ENCODE results near the gene FRY.
A peak's percentile ranks its signal among the peaks of the same experiment; 100 is the strongest.

Gene FRY

DNA sequence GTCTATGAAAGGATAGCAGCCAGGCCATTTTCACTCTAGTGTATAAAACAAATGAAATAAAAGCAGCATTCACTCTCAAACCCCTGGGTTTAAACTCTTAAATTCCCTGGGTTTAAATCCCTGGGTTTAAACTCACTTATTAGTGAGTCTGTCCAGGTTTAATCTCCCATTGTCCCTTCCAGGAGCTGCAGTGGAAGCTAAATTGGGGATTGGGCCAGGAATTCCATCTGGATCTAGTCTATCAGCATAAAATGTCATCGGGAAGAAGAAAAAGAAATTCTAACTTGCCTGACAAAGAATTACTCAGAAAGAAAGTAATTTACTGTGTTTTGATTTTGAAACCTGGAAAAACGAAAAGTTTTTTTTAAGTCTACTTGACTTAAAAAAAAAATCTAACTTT, 54.8 kb downstream of the FRY start:
- peak in 1 of 2 experiments; percentile 10 for DNase-seq (ENCODE audit: low read depth in 2 of 2)

DNA sequence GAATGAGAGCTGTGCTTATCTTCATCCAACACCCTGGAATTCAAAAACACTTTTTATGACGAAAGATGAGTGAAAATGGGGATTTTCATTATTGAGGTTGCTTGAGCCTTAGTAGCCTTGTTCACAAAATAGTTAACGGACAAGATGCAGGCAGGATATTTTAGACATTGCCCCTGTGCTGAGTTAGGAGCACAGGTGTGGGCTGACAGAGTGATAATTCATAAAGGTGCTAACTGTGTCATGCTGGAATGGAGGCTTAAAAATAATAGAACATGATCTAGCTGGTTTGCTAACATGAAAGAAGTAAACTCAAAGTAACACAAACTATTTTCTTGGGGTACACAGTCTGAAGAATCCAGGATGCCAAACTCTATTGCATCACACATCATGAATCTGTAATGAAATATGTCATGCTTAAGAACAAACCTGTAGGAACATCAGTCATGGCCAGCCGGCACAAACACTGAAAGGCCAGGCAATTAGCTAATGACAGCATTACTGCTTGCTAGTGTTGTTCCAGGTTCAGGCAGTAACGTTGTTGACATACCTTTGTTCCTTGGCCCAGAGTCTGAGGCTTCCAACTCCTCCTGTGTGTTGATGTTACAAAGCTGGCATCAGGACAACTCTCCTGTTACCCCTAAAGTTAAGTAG, 55.3 kb downstream of the FRY start:
- no peak for DNase-seq (ENCODE audit: low read depth in 2 of 2)

DNA sequence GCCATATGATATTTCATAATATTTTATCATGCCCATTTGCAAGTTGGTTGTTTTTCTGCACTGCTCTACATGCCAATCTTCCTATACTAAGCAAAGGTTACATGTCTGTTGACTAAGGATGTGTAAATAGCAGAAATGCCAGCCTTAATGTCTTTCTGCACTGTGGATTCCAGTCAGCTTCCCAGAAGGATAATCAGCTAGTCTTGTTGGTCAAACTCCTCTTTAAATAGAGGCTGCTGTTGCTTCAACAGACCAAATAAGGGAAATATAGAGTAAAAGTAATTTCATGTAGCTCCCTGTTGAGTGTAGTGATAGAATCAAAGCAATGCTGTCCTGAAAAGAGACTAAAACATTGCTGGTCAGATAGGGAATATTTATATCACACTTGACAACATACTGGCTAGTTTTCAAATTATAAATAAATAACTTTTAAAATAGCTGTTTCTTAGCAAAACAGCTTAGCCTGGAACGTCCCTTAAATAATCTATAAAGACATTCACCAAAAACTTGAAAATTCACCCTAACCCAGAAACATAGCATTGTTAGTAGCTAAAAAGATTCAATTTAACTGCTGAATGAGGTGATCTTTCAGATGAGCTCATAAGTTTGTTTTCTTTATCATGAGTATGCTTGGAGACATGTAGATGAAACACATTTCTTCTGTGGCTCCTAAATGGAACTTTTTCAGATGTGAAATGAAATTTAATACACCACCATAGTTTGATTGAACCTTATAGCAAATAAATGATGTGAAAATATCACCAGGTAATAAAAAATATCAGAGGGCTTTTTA, 56.6 kb downstream of the FRY start:
- DNase-seq (ENCODE audit: low read depth in 2 of 2), result no peak

DNA sequence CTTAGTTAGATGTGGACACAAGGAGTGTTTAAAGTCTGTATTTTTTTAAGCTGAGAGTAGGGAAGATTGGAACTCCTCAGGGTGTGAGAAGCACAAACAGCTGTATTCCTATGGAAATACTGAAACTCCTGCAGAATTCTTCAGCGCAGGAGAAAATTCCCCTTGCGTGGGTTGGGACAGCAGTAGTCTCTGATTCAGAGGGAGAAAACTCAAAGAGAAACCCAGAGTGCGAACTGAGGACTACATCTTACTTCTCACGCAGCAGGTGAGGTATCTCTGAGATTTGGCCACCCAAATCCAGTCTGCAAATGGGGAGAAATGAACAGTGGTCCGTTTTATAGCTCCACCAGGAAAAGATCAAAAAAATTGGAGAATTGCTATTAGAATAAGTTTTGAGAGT, 60.9 kb downstream of the FRY start:
- no peak for DNase-seq (ENCODE audit: low read depth in 2 of 2)

DNA sequence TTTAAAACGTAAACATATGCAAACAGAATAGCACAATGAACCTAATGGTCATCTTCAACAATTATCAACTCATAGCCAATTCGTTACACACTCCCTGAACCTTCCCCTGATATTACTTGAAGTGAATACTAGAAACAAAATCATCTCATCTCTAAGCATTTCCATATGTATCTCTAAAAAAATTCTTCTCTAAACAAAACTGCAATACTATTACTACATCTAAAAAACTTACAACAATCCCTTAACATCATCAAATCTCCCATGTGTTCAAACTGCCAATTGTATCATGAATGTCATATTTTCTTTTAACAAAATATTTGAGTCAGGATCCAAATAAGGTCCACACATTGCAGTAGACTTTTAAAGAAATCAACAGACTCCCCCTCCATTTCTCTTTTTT, 61.4 kb downstream of the FRY start:
- no peak for DNase-seq (ENCODE audit: low read depth in 2 of 2)

DNA sequence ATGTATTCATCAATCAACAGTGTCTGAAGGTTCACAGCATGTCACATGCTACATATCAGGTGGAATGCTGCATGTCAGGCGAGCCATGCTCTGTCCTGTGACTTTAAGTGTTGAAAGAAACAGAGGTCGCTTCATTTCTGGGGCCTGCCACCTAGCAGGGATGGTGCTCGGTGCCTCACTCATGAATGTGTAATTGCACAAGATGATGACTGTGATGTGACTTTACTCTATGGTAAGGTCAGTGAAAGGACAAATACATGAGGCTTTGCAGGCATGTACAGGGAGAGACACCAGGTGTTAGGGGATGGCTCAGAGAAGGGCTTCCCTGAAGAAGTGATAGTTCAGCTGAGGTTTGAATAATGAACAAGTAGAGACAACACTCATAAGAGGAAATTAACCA, 66.7 kb downstream of the FRY start:
- no peak for DNase-seq (ENCODE audit: low read depth in 2 of 2)

DNA sequence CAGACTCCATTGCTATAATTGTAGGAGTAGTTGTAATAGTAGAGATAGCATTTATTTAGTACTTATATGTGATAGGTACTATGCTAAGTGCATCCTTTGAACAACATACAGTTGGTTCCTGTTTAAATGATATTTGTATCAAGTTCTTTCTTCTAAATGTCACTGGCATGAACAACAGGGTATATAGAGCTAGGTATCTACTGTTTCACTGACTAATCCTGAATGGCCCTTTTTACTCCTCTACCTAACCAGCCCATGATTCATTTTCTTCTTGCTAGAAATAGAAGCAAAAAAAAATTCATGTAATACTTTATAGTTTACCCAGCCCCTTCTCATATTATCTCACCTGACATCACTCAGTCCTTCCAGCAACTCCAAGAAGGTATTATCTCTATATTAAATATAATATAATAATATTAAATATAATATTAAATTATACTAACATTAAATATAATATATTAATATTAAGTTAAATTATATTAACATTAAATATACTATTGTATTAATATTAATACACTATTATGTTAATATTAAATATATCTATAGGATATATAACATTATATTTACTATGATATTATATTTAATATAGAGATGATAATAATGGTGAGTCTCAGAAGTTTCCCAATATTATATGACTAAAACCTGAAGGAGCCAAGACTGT, 74.2 kb downstream of the FRY start:
- no peak for DNase-seq (ENCODE audit: low read depth in 2 of 2)

DNA sequence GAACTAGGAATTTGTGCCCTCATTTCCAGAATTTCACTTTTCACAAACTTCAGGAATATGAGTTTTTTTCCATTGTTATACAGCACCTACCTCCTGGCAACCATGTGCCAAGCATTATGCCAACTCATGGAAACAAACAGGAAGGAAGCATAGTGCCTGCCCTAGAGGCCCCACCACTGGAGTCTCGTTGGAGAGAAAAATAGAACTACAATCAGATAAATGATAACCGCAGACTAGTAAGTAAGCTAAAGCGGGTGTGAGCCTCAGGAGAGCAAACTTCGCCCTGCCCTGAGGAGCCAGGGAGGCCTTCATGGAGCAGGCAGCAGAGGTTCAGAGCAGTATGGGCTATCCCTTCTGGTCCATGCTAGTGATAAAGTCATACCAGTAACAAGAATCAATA, 75.9 kb downstream of the FRY start:
- no peak for DNase-seq (ENCODE audit: low read depth in 2 of 2)

DNA sequence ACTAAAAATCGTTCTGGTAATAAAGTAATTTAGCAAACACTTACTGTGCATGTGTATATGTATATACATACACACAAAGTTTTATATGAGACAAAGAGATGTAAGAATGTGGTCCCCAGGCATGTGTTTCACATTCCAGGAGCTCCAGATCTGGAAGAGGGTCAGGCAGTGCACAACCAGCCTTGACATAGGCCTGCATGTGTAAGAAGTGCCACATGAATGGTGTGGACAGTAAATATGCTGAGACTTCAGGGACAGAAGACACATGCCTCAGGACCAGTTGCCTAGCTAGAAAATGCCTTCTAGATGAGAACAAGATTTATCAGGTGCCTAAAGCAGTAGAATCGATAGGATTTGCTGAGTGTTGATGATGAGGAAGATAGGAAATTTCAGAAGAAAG, 76.4 kb downstream of the FRY start:
- DNase-seq (ENCODE audit: low read depth in 2 of 2), result no peak

DNA sequence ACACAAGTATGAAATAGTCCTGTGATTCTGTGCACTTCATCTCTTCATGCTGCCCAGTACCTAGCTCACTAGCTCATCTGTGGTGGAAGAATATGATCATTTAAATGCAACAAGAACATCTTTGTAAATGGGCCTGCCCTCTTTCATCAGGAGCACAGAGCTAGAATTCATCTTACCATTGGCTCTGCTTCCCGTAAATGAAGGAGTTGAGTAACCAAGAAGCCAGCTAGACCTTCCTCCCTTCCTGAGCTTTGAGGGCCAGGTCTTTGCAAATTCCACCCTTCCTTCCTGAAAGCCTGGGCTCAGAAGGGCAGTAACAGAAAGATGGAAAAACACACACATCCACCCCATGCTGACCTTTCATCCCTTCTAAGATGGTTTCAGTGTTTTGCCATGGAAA, 82.0 kb downstream of the FRY start:
- DNase-seq (ENCODE audit: low read depth in 2 of 2), result no peak

DNA sequence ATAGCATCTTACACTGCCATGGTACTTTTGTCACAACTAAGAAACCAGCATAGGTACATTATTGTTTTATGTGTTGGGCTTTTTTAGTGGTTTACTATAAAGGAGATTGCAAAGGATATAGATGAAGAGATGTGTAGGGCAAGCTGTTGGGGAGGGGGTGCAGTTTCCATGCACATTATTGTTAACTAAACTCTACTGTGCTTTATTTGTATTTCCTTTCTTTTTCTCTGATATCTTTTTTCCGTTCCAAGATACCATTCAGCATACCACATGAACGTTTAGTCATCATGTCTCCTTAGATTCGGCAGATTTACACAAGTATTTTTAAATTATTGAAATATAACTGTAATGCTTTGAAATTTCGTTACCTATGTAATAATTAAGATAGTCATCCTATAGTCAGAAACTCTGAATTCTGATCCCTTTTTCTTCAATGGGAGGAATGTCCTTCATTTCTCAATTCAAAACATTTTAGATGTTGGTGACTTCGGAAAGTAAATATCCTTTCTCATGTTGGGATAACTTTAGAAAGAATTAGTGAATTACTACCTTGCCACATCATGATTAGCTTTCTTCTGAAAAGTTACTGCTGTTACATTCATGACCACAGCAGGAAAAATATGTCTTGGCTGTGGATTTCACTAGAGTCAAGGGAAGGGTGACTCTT, 82.8 kb downstream of the FRY start:
- no peak for DNase-seq (ENCODE audit: low read depth in 2 of 2)

DNA sequence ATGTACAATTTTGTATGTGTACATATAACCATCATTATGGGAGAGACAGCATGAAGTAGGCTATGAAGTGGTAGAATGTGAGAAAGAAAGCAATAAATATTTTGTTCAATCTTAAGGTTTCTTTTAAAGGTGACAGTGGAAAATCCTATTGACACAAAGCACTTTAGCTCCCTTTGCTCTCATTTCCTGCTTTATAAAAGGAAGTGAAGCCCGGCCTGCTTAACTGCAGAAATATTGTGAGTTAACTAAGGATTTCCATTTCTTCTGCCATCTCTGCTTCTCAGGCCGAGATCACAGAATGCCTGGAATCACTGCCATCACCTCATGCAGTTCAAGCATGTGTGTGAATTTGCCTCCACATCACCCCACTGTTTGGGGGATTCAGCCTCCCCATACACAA, 83.5 kb downstream of the FRY start:
- no peak for DNase-seq (ENCODE audit: low read depth in 2 of 2)

DNA sequence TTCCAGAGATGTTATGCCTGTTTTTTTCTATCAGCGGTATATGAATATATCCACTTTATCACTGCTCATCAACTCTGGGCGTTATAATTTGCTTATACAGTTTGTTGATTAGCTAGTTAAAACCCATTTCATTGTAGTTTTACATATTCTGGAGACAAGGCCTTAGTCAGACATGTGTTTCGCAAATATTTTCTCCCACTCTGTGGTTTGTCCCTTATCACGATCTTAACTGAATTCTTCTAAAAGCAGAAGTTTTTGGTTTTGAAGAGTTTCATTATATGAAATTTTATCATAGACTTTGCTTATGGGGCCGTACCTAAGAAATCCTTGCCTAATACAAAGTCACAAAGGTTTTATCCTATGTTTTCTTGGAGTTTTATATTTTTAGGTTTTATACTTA, 84.6 kb downstream of the FRY start:
- no peak for DNase-seq (ENCODE audit: low read depth in 2 of 2)

DNA sequence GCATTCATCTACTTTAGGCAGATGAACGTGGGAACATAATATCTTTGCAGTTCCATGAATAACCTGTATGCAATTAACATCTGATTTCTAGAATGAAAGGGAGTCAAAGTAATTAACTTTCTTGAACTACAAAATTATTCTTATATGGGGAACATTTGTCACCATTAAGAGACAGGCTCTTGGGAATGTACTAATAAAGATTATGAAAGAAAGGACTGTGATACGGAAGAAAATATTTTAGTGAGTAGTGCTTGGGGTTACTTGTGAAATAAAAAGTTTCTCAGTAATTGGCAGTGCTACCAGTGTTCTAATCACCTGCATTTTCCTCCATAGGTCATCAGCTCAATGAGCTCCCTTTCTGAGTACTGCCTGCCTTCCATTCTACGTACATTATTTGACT, 85.4 kb downstream of the FRY start:
- no peak for DNase-seq (ENCODE audit: low read depth in 2 of 2)

DNA sequence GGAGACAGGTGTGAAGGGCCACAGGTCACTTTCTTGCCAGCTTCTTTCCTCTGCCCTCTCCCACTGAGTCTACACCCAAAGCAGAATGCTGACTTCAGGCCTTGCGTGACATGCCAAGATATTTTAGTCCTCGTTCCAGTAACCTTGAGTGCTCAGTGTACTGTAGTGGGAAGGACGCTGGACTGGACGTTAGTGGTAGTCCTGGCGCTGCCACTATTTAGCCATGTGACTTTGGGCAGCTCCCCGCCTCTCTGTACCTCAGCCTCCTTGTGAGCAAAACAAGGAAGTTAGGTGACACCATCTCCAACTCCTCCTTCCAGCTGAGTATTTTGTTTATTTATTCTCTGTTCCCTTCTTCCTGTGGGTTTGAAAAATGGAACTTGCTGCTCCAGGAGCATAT, 86.1 kb downstream of the FRY start:
- DNase-seq (ENCODE audit: low read depth in 2 of 2), result no peak

DNA sequence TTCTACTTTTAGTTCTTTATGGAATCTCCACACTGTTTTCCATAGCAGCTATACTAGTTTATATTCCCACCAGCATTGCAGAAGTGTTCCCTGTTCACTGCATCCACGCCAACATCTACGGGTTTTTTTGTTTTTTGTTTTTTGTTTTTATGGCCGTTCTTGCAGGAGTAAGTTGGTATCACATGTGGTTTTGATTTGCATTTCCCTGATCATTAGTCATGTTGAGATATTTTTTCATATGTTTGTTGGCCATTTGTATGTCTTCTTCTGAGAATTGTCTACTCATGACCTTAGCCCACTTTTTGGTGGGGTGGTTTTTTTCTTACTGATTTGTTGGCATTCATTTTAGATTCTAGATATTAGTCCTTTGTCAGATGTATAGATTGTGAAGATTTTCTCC, 89.7 kb downstream of the FRY start:
- no peak for DNase-seq (ENCODE audit: low read depth in 2 of 2)

DNA sequence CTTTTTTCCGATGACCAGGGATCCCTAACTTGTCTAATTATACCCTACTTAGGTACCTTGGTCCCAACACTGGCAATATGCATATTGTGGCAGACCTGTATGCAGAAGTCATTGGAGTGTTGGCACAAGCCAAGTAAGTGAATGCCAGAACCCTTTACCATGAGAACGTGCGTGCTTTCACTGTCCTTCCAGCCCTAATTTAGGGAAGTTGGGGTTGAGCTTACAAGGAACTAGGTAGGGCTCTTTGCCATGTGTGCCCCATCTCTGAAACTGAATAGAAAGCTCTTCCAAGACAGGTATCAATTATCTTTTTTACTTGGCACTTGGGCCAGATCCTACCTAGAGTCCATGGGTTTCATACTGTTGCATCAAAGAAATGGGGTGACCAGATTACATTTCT, 93.2 kb downstream of the FRY start:
- no peak for DNase-seq (ENCODE audit: low read depth in 2 of 2)

DNA sequence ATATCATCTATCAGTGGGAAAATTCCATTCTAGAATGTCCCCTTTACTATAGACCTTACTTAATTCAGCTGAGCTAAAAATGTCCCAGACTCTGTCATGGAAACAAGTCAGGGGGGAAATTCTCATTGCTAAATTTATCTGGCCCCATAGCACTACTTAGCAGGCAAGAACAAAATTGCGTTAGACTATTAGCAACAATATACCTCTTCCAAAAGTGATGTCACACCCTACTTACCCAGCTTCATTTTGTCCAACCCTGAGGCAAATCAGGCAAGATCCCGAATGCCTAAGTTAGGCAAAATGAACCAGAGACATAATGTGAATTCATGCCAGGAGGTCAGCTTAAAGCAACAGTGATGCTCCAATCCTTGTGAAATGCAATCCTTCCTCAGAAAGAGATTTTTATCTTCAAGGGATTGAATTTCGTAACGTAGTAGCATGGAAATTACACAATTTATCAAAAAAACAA, 93.7 kb downstream of the FRY start:
- peak in 1 of 2 experiments; percentile 18 for DNase-seq (ENCODE audit: low read depth in 2 of 2)

DNA sequence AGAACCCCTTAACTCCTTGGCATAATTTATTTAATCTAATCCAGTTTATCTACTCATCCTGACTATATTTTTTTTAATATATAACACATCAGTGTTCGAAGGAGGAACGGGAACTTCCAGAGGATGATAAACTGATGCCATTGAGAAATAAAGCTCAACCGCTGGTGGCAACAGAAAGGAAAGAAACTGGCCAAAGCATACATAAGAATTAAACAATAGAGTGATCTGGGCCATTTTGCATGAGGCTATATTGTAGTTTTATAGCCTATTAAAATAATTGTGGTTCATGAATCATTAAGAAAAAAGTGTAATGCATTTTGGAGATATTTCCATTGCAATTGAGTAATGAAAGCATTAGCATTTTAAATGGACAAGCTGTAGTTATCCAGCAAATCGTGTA, 94.2 kb downstream of the FRY start:
- DNase-seq (ENCODE audit: low read depth in 2 of 2), result peak in 1 of 2 experiments; percentile 21

DNA sequence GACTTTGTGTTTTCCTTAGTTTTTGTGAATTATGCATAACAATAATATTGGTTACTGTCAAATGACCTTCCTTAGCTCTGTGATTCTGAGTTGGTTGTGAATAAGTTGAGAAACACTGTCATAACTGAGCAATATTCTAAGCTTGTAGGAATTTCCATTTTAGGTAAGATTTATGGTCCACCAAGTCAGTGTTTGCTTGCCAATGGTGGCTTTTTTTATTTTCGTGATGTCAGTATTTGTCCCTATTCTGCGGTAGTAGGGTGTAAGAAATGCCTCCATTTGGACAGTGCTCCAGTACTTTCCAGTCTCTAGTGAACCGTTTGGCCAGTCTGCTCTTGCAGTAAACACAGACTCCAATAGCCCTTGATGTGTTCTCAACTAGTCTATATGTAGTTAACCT, 94.7 kb downstream of the FRY start:
- no peak for DNase-seq (ENCODE audit: low read depth in 2 of 2)

DNA sequence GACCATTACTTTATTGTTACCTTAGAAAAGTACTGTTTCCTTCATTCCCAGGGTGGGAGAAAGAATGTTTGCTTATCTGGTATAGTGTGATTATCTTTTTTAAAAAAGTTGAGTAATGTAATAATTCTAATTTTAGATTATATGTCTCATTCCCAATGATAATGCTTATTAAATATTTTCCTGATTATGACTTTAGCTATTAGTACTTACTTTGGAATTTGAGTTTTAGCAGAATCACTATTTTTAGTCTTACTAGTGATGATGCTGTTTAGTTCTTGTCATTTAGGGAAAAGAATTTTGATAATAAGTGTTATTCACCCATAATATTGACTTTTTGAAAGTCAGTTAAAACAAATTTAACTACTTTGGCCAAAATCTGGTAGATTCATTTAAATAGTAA, 95.2 kb downstream of the FRY start:
- no peak for DNase-seq (ENCODE audit: low read depth in 2 of 2)

DNA sequence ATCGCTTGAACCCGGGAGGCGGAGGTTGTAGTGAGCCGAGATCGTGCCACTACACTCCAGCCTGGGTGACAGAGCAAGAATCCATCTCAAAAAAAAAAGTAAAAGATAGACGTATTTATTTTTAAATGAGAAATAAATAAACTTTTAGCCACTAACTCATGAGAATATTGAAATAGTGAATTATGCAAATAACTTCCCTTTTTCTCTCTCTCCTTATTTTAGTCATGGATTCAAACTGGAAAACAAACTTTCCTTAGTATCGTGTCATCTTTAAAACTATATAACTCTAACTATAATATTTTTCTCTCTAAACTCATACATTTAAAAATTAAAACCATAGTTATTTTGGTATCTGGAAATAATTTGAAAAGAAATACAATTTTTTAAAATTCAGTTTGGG, 96.1 kb downstream of the FRY start:
- no peak for DNase-seq (ENCODE audit: low read depth in 2 of 2)
